SKM-1 (cell line): ENCODE data around the gene HOXC10.

Experiments
- DNase-seq: peaks from one replicate; lab custom pipeline; 2025; ENCODE audit not compliant: unreplicated experiment; lab: John Stamatoyannopoulos, UW

The HOXC10 gene

GRCh38 chr12:54015018-54015931 lies 30.3 kb downstream of the HOXC10 start:
- DNase-seq: no peak

DNA sequence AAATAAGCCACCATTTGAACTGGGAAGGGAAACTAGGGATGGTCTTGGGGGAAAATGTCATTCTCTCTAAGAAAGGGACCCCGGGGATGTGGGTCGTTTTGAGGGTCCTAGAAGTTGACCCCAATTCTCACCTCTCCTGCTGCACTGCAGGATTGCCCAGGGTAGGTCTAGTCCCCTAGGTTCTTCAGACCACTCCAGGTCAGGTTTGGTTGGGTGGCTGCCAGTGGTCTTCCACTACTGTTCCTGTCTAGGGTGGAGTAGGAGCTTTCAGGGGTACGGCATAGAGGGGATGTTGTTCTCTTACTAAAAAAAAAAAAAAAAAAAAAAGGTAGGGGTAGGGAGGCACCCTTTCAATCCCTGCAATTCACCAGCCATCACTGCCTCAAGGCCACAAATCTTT lies 31.1 kb downstream of the HOXC10 start:
- no peak for DNase-seq

DNA sequence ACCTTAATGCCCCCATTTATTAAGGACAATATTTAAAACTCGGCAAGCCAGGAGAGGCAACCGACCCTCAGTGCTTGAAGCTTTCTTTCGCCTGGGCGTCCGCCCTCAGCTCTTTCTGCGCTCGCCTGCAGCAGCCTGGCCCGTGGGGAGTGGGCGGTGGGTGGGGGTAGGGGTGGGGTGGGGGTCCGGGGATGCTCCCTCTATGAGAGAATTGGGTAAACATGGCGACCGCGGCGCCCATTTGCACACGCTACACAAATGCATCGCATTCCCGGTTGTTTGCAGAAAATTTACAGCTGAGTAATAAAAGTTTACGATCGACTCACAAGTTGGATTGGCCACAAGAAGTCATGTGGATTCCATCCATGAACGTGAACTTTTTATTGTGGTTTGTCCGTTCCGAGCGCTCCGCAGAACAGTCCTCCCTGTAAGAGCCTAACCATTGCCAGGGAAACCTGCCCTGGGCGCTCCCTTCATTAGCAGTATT lies 31.6 kb downstream of the HOXC10 start:
- DNase-seq: no peak

GRCh38 chr12:54017027-54017788 lies 32.3 kb downstream of the HOXC10 start:
- no peak for DNase-seq

DNA sequence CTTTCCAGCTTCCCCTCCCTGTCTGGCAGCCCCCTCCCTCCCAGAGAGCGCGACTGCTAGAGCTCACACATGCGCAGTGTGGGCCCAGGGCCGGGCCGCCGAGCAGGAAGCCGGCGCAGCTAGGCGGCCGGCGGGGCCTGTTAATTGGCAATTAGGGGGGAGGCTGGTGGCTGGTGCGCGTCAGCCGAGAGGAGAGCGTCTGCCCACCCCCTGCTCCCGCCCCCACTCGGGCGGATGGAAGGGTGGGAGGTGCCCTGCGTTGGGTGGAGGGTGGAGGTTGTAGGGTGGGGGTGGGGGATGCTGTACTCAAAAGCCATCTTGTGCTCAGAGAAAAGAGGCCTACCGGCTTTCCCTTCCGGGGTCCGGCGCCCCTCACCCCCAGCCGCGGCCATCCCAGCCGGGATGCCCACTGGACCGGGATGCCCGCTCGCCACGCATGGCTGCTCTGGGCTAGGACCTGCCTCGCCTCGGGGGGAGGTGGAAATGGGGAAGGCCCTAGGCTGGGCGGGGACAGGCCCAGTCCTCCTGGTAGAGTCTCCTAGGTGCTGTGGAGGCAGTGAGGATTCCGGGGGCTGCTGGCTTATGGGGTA lies 33.0 kb downstream of the HOXC10 start:
- no peak for DNase-seq

DNA sequence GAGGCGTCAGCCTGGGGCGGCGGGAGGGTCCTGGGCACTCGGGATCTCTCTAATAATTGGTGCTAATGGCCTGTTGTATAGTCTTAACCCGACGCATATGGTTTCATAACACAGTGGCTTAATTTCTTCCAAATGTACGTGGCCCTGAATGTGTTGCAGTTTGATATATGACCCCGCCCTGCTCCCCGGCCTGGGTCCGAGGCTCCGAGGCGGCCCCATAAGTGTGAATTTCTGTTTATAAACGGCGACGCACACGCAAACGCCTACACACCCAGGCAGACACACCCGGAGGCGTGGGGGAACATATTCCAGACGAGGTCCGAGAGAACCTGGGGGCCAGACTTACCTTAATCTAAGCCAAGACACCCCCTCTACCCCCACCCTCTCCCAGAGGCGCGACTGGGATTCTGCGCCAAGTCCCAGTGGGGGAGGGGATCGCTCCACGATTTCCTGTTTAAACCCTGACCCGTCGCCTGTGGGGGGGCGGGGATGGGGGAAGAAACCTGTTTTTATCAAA lies 33.6 kb downstream of the HOXC10 start:
- no peak for DNase-seq

GRCh38 chr12:54019091-54019811 lies 34.3 kb downstream of the HOXC10 start:
- DNase-seq: no peak

DNA sequence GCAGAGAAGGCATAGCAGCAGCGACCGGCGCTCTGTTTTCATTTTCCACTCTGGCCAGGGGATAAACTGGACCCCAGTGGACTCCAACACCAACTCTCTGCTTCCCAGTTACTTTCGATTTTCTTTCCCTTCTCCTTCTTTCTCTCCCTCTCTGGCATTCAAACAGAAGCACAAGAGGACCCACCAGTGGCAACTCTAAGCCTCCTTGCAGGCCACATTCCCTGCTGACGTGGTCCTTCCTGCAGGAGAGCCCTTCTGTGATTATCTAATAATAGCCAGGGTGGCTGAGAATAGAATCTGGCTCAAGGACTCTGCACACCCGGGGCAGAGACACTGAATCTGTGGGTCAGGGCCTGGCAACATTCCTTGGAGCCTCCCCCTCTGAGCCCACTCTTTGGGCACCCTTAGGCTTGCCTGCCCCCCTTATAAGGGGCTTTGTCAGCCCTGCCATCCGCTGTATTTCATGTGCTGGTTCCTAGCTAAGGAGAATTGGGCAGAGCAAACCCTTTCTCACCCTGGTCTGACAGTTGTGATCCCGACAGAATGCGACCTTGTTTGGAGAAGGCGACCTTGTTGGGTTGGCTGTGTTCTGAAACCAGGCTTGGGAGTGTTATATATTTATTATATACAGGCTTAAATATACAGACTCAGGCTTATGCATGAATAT lies 35.1 kb downstream of the HOXC10 start:
- DNase-seq: no peak

GRCh38 chr12:54020591-54021405 lies 35.9 kb downstream of the HOXC10 start:
- no peak for DNase-seq

GRCh38 chr12:54021432-54022013 lies 36.6 kb downstream of the HOXC10 start:
- no peak for DNase-seq

DNA sequence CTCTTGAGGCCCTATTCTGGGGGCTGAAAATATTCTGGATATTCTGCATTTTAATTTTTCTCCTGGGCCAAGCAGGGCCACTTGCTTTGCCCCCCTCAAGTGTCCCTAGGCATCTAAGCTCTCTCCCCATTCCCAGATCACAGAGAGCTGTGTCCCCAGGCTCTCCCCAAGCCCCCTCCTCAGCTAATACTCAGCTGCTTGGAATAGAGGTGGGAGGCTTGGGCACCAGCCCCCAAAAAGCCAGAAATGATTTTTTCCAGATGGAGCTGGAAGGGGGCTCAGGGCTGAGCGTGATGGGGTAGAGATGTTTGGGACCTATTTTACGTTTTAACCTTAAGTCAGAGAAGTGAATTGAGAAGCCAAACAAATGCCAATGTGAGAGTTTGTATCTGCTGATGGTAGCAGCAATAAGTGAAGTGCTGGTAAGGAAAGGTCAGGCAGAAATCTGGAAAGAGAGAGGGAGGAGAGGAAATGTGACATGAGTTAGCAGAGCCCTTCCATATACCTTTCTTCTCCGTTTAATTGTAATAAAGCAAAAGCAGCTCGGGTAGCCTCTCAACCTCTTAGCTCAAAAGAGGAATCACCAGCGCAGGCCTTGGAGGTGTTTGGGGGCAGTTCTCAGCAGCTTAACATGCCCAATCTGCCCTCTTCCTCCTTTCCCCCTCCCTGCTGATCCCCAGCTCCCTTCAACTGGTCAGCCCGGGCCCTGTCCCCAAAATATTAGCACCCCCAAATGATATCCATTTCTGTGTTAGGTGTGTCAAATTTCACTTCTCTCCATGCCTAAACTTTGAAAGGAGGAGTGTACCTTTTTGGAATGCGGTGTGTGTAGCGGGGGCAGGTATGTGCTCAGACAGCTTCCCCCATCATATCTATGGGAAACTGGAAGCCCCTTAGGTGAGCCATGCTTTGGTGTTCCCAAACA lies 38.3 kb downstream of the HOXC10 start:
- DNase-seq: no peak

DNA sequence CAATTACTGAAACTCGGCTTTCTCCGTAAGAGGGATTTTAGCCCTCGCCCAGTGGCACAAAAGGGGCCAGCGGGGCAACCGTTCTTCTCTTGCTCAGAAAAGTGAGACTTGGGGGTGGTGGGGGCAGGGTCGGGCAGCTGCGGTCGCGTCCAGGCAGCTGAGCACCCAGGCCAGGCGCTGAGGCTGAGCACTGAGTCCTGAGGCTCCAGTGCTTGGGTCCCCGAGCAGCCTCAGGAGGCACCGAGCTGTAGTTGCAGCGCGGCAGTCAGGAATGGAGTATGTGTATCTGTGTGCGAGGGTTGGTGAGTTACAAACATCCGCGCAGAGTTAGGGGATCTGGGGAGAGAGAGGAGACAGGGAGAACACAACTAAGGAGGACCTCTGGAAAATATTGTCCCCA lies 39.2 kb downstream of the HOXC10 start:
- no peak for DNase-seq

DNA sequence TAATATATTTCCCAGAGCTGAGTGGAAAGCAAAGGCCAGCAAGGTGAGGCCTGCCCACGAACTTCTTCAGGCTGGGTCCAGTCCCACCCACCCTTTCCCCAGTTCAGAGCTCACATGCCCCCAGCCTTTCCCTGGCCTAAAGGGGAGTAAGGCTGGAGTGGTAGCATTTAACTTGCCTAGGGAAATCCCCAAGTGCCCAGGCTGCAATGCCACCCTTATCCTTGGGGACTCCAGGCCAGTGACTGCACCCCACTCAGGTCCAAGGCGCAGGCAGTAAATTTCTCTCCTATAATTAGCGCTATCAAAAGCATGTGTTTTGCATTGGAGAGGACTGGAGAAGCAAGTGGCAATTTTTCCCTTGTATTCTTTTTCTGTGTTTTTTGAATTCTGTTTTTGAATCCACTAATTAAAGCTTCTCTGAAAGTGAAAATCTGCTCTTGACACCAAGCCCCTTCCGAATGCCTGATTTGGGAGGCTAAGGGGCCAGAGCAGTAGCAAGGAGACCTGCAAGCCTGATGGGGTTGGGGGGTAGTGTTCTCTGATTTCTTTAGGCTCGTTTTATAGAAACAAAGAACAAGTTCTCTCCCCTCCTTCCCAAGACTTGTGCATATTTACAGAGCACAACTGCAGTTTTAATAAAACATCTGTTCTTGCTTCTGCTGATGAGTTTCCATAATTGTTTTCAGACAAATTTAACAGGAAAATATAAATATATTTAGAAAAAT lies 39.8 kb downstream of the HOXC10 start:
- no peak for DNase-seq

GRCh38 chr12:54025499-54026405 lies 40.8 kb downstream of the HOXC10 start:
- no peak for DNase-seq

DNA sequence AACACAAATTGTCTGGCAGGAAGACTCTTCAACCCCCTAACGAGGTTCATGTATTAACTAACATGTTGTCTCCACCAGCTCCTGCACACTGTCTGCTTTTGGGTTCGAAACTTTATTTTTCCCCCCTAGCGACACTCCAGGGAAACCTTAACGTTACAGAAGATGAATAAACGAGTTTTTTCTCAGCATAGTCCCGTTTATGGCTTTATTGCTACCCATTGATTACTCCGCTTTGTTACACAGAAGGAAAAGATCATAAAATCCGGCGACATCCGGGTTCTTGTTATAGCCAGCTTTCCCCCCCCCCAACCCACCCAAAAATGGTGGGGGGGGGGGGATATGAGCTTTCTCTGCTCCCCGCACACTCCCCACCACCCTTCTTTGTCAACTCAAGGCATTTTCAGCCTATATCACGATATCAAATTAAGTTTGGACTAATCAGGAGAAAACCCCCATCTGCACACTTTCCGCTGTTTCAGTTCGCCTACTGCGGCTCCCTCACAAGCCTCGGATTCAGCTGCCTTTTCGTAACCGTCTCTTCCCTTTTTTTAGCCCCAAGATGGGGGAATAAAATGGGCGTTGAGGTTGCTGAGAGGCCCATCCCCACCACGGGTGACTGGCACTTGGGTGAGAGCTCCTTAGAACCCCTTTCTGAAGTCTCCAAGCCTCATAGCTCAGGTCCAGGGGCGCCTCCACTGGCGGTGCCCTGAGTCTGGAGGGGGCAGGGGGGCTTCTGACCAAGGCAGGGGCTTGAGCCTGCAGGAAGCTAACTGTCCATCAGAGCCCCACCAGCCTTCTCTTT lies 41.9 kb downstream of the HOXC10 start:
- DNase-seq: no peak

DNA sequence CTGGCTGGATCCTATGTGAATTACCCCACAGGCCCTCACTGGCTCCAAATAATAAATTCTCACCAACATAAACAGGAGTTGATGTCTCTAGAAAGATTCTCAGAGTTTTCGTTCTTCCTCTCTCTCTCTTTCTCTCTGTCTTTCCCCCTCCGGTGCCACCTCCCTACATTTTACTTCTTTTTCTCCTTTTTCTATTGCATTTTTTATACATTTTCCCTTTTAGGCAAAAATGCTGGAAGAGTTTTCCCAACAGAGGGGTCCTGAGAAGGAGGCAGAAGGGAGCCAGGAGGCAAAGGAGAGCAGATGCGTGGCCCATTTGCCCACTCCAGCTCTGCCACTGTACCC lies 42.5 kb downstream of the HOXC10 start:
- DNase-seq: no peak
